ENCODE data around the gene SLC4A2.

Gene SLC4A2

GRCh38 chr7:151012911-151013347 is 46.5 kb upstream of the SLC4A2 start:
- peak; percentile 90 for ATAC-seq
- TF ChIP-seq OSR1 (CRISPR knock-in tag; IDR thresholded peaks at IDR 0.05) = no peak
- no peak for TF ChIP-seq ZFP3 (CRISPR knock-in tag; IDR thresholded peaks at IDR 0.05)
- TF ChIP-seq TSHZ2 (CRISPR knock-in tag; IDR thresholded peaks at IDR 0.05) = 0 out of 2 replicates have a peak, but pooled peaks have one; percentile 33
- no peak for TF ChIP-seq GLIS3 (CRISPR knock-in tag; IDR thresholded peaks at IDR 0.05)
- TF ChIP-seq ZNF8 (CRISPR knock-in tag; IDR thresholded peaks at IDR 0.05) = no peak
- no peak for TF ChIP-seq BACH2 (CRISPR knock-in tag; IDR thresholded peaks at IDR 0.05; ENCODE audit: borderline replicate concordance)

GRCh38 chr7:151013356-151013732 is 46.0 kb upstream of the SLC4A2 start:
- TF ChIP-seq ZNF8 (CRISPR knock-in tag; IDR thresholded peaks at IDR 0.05) = no peak
- no peak for TF ChIP-seq POU6F1 (CRISPR knock-in tag; IDR thresholded peaks at IDR 0.05; ENCODE audit: borderline replicate concordance, low read depth)
- TF ChIP-seq ARNTL (CRISPR knock-in tag; IDR thresholded peaks at IDR 0.05; ENCODE audit: borderline replicate concordance, low read depth) = no peak
- TF ChIP-seq ISL1 (CRISPR knock-in tag; IDR thresholded peaks at IDR 0.05) = no peak
- no peak for TF ChIP-seq CSDC2 (CRISPR knock-in tag; IDR thresholded peaks at IDR 0.05)
- no peak for TF ChIP-seq ZFP30 (CRISPR knock-in tag; IDR thresholded peaks at IDR 0.05)
- no peak for TF ChIP-seq ZC3H10 (CRISPR knock-in tag; IDR thresholded peaks at IDR 0.05)
- TF ChIP-seq ZFP3 (CRISPR knock-in tag; IDR thresholded peaks at IDR 0.05) = no peak
- no peak for TF ChIP-seq GLIS3 (CRISPR knock-in tag; IDR thresholded peaks at IDR 0.05)
- no peak for TF ChIP-seq ZNF70 (CRISPR knock-in tag; IDR thresholded peaks at IDR 0.05)
- TF ChIP-seq CREB5 (CRISPR knock-in tag; IDR thresholded peaks at IDR 0.05; ENCODE audit: low read depth) = no peak
- no peak for TF ChIP-seq PPARA (CRISPR knock-in tag; IDR thresholded peaks at IDR 0.05; ENCODE audit: borderline replicate concordance)
- no peak for TF ChIP-seq SNAI2 (CRISPR knock-in tag; IDR thresholded peaks at IDR 0.05)
- no peak for TF ChIP-seq PATZ1 (CRISPR knock-in tag; IDR thresholded peaks at IDR 0.05; ENCODE audit: borderline replicate concordance)
- TF ChIP-seq BACH2 (CRISPR knock-in tag; IDR thresholded peaks at IDR 0.05; ENCODE audit: borderline replicate concordance) = no peak
- TF ChIP-seq TSHZ2 (CRISPR knock-in tag; IDR thresholded peaks at IDR 0.05) = no peak
- peak; percentile 50 for ATAC-seq

- TF ChIP-seq ZNF8 (CRISPR knock-in tag; IDR thresholded peaks at IDR 0.05) = no peak
- no peak for TF ChIP-seq PPARA (CRISPR knock-in tag; IDR thresholded peaks at IDR 0.05; ENCODE audit: borderline replicate concordance)
- TF ChIP-seq ZC3H10 (CRISPR knock-in tag; IDR thresholded peaks at IDR 0.05) = no peak
- no peak for TF ChIP-seq ZFP30 (CRISPR knock-in tag; IDR thresholded peaks at IDR 0.05)
- peak; percentile 47; the same call in 1 of the 2 replicates for TF ChIP-seq ZNF70 (CRISPR knock-in tag; IDR thresholded peaks at IDR 0.05)
- TF ChIP-seq RARB (CRISPR knock-in tag; IDR thresholded peaks at IDR 0.05) = no peak
- TF ChIP-seq GLIS3 (CRISPR knock-in tag; IDR thresholded peaks at IDR 0.05) = no peak
- TF ChIP-seq OSR1 (CRISPR knock-in tag; IDR thresholded peaks at IDR 0.05) = no peak
- TF ChIP-seq CSDC2 (CRISPR knock-in tag; IDR thresholded peaks at IDR 0.05) = no peak
- ATAC-seq = peak; percentile 51
Observed at GRCh38 chr7:151013733-151014497, 45.5 kb upstream of the SLC4A2 start.
